ENCODE measurements around the gene CNN1.

DNA sequence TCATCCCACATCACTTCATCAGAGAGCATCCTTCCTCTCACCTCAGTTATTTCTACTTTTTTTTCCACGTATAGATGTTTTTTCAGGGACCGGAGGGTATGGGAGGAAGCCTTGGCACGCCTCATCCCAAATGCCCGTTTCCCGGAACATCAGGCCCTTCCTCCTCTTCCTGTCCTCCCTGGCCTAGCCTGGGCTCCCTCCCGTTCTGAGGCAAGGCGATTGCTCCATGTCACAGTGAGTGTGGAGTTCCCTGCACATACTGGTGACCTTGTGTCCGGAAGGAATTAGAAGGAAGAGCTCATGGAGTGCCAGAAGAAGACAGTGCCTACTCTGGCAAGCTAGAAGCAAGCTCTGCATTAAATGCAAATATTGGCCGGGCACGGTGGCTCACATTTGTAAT lies 57.5 kb downstream of the CNN1 start:
- TF ChIP-seq CTCF (IDR thresholded peaks at IDR 0.05) (no peak), POLR2A (IDR thresholded peaks at IDR 0.05) (no peak)

Measured in heart left ventricle (tissue), 13 donors.